SK-N-MC (cell line): ENCODE data around the gene MED27.

Experiments
- EZH2 ChIP-seq: fragments of 200-600 bp; sonication (generic); IDR thresholded peaks from one replicate; pipeline ENCODE4 v1.6.1; 2017; ENCODE audit warnings: antibody characterized with exemption
- POLR2AphosphoS5 ChIP-seq: IDR thresholded peaks from 2 replicates; pipeline ENCODE4 v1.6.1; 2012; ENCODE audit warnings: mild to moderate bottlenecking, low read depth, low read length, borderline replicate concordance

DNA sequence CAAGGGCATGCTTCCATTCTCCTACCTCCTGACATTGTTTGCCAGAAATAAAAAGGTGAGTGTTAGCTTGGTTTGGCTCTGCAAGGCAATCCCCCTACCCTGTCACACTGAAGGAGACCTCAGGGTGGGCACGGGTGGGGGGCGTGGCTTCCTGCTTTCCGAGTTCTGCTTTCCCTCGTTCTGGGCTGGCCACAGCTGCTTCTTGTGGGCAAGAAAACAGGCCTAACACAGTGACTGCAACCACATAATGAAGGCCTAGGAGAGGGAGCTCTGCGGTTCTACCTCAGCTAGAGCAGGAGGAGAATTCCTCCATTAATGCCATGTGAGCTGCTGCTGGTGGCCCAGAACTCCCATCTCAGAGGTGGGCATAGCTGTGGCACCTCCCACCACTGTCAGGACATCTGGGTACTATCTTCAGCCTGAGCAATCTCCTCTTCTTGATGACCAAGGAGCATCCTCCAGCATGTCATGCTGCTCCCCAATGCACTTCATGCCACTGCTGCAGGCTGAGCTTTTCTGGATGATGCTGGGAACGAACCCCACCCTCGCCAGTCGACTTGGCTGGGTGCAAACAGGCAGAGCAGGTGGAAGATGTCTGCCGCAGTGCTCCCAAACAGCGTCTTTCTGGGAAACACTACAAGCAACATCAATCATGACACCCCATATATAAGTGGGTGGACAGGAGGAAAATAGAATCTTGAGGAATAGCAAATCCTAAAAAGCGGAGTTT lies 200.3 kb downstream of the MED27 start:
- TF ChIP-seq POLR2AphosphoS5 (no peak), EZH2 (no peak)
